Activated T-cell treated with anti-CD3 and anti-CD28 coated beads for 1 hour (primary cell): ENCODE results near the gene TPCN2.
"Not testable (repeated sequence)": the region's sequence is repeated elsewhere in the genome, so short reads cannot be mapped to it uniquely, and the experiment has no call there.

Experiments used
- DNase-seq: peaks from one replicate; pipeline ENCODE4 v3.0.0-alpha.2; 2020; ENCODE audit warnings: low read depth

TPCN2 gene

DNA sequence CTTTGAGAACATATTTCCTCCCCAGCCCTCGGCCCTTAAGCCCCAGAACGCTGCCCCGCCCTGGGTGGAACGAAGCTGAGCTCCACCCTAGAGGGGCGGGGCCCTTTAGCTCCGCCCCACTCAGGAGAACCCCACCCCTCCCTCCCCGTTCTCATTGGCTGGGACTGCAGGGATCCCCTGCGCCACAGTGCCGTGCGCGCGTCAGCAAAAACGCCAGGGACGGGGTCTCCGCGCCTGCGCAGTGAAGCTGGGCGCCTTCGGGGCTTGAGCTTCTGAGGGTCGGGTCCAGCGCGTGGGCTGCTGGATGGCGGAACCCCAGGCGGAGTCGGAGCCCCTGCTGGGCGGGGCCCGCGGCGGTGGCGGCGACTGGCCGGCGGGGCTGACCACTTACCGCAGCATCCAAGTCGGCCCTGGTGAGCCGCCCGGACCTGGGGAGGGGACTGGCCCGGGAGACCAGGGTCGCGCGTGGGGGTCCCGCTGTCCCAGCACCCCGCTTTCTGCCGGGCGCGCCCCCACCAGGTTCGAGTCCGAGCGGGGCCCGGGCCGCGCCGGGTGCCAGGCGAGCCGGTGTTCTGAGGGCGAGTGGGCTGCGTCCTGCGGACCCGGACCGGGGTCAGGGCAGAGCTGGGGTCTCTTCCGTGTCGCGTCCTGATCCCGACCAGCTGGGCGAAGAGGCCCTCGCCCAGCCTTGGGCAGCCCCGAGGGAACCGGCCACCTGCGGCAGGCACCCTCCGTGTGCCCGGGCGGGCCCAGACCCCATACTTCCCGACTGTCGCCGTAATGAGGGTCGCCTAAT is at the start of gene TPCN2:
TSS of gene TPCN2 (plus strand) at position 239 of the 796 bp plus-strand sequence. CDS start at position 305, 66 bp downstream.
- peak; percentile 89 for DNase-seq

DNA sequence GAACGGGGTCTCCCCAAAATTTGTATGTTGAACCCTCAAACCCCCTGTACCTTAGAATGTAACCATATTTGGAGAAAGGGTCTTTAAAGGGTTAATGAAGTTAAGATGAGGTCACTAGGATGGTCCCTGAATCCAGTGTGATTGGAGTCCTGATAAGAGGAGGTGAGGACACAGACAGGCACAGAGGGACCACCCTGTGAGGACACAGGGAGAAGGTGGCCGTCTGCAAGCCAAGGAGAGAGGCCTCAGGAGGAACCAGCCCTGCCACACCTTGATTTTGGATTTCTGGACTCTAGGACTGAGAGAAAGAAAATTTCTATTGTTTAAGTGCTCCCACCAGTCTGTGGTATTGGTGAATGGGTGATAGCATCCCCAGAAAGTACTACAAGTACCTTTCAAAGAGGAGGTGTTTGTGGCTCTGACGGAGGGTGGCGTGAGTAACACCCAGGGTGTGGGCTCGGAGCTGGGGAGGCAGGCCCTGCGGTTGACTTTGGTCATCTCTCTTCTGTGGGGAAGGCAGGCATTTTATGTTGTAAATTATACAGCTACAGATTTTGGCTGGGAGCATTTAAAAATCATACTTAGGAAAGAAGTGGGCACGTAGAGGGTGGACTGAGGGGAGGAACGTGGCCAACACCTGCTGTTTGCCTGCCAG is 49.5 kb upstream of the TPCN2 start:
- no peak for DNase-seq

DNA sequence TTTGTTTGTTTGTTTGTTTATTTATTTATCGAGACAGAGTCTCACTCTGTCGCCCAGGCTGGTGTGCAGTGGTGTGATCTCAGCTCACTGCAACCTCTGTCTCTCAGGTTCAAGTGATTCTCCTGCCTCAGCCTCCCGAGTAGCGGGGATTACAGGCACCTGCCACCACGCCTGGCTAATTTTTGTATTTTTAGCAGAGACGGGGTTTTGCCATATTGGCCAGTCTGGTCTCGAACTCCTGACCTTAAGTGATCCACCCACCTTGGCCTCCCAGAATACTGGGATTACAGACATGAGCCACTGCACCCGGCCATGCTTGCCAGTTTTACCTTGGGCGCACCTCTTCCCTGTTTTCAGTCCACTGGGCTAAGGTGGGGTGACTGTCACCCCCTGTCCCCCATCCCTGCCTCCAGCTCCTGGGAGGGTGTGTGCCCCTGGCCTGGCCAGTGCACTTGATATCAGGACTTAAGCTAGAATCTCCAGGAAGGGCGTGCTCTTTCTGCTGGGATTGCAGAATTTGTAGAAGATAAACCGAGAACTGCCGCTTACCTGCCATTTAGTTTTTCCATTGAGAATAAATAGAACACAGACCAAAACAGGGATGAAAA is 48.9 kb upstream of the TPCN2 start:
- not testable (repeated sequence) for DNase-seq

DNA sequence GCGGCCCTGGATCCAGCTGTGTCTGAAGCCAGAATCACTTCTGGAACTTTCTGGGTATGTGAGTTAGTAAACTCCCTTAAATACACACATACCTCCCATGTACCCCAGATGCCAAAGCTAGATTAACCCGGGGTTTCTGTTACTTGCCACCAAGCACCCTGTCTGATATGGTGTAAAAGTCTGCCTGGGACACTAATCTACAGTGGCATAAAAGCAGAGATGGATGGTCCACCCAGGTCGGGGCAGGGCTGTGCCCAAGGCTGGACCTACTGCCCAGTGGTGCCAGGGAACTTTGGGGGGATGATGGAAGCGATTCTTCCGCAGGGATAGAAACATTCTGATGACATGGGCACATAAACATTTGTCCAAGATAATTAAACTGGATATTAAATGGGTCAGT is 48.3 kb upstream of the TPCN2 start:
- no peak for DNase-seq

DNA sequence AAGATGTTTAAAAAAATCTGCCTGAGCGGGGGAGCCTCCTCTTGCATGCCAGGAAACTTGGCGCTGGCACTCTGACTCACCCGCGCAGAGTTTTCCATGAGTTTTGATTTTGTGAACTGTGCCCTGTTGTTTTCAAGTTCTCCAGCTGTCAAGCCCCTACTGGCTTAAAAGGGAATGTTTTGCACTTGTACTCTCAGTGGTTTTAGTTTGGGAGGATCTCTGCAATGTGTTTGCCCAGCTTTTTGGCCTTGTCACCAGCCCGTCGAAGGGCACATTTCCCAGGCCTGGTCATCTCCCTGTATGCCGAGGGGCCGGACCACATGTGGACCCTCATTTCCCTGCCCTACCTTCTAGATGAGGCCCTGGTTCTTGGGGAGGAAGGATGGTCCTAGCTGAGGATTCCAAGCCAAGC is 47.9 kb upstream of the TPCN2 start:
- no peak for DNase-seq

DNA sequence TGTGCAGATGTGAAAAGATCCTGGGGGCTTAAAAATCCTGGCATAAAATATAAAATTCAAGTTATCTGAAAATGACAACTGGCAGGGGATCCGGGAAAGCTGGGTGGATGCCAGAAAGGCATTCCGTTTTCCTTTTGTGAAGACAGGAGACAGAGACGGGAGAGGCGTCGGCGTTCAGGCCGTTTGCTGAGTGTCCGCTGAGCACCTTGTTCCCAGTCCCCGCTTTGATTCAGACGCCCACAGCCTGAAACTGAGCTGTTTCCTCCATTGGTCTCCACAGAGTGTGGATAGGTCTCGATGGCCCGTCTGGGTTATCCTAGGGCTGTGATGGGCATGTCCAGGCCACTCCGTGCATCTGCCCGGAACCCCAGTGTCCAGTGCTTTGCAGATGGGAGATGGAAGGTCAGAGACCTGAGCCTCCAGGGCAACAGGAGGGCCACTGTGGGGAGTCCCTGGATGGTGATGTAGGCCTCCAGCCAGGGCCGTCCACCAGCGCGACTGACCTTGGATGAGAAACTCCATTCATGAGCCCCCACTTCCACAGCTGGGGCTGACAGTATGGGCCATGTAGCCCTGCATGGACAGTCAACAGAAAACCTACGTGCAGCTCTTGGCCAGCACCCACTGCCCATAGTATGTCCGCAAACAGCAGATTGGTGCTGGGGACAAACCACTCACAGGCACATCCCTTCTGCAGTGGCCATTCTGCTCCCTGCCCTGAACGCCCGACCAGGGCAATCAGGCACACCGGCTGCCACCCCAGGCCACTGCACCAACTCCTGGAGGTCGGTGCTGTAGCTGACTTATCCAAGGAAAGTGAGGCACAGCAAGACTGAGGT is 47.3 kb upstream of the TPCN2 start:
- no peak for DNase-seq

DNA sequence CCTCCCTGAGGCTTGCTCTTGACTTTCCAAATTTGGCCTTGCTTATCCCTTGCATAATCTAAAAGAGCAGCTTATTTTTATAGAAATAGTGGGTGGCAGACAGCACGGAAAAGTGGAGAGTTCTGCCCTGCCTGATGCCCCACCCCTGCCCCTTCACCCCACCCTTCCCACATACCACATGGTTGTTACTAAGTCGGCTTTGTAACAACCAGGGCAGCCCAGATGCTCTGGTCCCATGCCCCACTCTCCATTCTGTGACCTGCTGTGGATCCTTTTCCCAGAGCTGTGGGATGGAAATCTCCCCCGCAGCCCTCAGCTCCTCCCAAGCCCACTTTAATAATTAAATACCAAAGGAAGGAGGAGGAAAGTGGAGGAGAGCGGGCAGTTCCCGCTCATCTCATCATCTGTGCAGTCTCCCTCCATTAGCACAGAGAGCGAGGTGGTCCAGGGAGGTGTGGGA is 46.6 kb upstream of the TPCN2 start:
- DNase-seq = no peak

DNA sequence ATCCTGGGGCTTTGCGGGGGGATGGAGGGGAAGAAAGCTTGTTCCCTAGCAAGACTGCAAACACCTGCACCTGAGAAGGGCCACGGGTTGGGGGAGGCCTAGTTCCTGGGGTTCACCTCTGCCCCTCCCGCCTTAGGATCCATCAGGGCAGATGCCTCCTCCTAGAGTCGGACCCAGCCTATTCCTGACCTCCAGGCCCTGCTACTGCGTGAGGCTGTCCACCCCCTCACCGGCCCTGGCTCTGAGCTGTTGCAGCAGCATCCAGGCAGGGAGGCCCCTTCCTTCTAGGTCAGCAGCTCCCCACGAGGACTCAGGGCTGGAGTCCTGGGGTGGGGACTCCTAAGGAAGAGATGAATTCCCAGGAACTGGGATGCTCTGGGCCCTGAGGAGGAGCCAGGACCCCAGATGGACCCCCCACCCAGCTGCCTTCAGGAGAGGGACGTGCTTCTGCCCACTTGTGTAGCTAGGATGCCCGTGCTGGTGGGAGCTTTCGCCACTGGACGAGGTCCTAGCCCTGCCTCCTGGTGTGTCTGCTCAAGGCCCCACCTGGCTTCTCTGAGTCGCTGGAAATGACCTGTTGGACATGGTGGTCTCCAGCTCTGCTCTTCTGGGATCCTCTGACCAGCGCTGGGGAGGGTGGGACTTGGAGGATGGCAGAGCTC is 46.0 kb upstream of the TPCN2 start:
- DNase-seq = no peak

DNA sequence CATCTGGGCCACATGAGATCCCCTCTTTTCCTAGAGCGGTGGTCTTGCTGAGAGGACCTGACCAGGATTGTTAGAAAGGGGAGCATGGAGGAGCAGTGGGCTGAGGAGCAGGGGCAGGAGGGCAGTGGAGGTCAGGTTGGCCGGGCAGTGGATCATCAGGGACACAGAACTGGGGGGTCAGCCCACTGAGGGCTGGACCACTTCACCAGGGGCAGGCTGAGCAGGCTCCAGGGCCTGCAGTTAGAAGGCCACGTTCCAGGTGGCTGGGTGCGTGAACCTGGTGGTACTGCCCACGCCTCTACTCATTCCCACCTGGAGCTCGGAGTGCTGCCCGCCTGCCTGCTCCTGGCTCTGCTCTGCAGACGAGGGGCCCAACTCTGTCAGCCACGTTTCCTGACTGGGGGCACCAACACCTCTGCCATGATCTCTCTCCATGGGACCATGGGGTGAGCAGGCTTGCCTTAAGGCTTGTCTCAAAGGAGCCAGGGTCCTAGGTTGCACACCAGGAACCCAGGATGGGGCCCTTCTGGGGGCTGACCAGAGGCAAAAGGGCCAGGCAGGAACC is 45.3 kb upstream of the TPCN2 start:
- DNase-seq = no peak

DNA sequence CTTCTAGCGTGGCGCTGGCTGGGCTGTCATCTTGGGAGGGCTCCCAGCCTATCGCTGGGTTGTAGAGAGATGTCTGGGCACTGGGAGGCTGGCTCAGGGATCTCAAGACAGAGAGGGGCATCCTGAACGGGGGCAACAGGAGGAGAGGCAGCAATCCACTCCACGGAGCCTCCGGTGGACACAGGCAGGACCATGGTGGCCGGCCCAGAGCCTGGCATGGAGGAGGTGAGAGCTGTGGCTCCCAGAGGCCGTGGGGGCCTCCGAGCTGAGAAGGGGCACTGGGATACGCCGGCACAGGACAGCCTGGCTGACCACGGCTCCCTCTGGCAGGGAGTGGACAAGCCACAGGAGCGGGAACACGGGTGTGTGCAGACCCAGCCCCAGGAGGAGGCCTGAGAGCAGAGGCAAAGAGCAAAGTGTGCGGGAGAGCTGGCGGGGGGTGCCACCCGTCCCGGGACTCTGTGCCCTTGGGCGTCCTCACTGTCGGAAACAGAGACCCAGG is 44.8 kb upstream of the TPCN2 start:
- no peak for DNase-seq

DNA sequence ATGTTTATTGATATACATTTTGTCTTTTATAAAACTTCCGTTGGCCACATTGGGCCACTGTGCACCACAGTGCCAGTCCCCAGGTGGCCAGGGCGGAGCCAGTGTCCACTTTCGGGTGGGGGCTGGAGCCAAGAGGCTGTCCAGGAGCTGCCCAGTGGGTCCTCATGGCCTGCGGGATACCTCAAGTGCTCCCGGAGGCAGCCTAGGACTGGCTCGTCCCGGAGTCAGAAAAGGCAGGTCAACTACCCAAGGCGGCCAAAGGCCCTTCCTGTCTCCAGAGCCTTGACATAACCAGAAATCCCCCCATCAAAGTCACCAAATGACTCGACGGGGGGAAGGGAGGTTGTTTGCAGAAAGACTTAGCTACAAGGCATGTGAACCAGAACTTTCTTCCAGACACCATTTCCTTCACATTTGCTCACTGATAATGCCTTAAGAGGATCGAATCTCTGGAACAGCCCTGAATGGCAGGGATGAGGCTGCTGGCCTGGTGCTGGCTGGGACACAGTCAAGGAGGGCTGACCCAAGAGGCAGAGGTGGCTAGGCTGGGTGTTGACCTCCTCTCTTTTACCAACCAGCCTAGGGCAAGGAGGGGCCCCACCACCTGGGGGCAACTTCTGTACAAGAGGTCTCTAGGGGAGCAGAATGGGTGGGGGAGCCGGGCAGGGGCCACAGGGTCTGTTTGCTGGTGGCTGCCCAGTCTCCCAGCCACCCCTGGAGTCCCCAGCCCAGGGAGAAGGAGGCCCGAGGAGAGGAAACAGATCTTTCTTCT is 44.1 kb upstream of the TPCN2 start:
- DNase-seq = no peak

DNA sequence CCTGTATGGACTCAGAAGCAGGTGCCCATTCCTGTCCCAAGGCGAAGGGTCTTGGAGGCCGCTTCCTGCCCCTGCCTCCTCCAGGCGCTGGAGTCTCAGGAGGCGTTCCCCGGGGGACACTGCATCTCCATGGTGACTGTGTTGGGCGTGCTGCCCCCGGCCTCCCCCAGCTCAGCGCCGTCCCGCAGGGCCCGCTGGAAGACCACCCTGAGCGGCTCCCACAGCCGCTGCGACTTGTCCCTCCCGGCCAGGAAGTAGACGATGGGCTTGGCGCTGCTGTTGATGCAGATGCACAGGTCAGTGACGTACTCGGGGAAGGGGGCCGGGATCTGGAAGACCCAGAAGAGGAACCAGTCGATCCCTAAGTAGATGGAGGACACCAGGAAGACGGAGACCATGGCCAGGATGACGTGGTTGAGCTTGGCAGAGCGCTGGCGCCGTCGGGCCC is 43.5 kb upstream of the TPCN2 start:
- DNase-seq = no peak

DNA sequence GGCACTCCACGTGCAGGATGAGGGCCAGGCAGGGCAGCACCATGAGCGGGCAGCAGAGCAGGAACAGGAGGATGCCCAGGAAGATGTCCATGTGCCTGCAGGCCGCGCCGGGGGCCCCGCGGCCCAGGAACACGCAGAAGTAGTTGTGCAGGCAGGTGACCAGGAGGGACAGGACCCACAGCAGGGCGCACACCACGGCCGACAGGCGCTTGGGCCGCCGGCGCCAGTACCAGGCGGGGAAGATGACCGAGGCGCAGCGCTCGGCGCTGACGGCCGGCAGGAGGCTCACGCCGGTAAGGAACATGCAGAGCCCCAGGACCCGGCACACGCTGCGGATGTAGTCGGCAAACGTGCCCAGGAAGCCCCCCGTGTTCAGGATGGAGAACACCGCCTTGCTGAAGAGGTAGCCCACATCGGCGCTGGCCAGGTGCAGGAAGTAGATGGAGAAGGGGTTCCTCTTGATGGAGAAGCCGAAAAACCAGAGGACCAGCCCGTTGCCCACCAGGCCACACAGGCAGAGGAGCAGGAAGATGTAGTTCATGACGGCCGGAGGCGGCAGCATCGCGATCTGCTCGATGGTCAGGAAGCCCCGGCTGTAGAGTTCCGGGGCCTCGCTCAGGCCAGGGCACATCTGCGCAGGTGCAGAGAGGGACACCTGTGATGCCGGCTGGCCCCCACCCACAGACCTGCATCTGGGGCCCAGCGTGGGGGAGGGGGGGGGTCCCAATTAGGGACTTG is 42.9 kb upstream of the TPCN2 start:
- no peak for DNase-seq

DNA sequence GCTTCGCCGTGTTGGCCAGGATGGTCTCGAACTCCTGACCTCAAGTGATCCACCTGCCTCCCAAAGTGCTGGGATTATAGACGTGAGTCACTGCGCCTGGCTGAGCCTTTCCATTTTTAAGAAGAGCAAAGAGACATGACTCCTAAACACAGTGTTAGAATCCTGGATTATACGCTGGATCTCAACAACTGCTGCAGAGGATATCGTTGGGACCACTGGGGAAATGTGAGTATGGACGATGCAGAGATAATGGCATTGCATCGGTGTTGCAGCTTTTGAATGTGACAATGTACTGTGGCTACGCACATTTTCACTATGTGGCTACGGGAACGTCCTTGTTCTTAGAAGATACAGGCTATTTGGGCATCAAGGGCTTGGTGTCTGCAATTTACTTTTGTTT is 41.9 kb upstream of the TPCN2 start:
- DNase-seq = no peak

DNA sequence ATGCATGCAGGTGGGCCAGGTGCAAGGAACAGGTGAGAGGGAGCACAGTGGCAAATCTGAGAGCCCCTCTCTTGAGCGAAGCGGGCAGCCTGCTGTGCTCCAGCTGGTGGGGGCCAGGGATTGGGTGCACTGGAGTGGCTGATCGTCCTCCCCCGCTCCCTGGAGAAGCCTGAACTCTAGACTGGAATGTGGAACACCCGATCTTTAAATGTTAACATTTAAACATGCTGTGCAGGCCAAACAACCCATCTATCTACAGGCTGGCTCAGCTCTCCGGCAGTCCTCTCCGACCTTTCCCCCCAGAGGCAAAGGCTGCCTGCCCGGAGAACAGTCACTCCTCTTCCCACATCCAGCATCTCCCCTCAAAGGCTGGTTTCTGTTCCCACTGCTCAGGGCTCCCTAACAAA is 40.8 kb upstream of the TPCN2 start:
- DNase-seq = no peak

DNA sequence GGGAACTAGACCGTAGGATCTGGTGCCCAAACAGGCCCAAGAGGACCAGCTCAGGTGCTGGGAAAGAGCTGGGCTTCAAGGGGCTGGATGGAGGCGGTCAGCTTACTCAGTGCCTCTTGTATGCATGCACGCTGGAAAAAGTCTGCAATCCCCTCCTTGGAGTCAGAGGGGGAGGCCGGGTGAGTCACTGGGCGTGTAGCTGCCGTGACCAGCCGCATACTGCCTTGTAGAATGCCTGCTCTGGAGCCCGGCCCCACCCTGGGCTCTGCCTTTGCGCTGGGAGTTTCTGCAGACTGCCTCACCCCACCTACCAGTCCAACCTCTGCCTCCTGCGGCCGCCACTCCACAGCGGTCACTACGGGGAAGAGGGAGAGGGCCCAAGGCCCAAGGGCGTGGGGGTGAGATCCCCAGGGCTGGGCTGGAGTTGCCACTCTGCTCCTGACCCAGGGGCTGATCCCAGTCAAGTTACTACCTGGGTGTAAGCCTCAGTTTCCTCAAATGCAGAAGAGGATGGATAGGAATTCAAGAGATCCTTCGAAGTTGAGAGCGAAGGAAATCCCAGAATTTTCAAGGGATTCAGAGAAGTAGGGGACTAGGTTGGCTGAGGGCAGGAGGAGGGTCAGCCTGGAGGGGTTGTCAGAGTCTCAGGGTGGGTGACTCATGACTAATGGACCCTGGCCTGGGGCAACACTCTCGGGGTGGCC is 39.8 kb upstream of the TPCN2 start:
- no peak for DNase-seq

DNA sequence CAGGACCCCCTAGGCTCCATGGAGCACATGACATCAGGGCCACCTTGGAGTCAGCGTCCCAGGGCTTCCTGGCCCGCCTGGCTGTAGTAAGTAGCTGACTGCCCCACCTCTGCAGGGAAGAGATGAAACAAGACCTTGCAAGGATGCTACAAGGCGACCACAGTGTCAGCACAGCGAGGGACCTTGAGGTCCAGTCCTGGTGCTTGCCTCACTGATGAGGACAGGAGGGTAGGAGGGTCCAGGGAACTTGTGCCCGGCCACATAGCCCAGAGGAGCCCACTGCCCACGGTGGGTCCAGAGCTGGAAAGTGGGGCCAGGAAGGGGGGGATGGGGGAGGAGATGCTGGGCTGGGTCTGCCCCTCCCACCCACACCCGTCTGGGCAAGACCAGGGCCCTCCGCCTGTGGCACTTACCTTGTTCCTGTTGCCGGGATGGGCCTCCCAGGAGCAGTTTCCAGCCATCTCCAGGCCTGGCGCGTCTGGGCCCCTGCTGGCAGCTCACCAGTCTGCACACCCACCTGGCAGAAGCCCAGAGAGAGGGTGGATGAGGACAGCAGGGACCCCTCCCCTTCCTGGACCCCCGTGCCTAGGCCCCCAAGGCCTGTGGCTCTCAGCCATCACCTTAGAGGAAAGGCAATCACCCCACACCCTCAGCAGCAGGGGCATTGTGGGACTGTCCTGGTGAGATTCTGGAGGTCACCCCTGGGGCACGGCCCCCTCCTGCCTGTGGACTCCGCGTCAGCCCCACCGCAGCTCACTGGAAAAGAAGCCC is 39.1 kb upstream of the TPCN2 start:
- no peak for DNase-seq

DNA sequence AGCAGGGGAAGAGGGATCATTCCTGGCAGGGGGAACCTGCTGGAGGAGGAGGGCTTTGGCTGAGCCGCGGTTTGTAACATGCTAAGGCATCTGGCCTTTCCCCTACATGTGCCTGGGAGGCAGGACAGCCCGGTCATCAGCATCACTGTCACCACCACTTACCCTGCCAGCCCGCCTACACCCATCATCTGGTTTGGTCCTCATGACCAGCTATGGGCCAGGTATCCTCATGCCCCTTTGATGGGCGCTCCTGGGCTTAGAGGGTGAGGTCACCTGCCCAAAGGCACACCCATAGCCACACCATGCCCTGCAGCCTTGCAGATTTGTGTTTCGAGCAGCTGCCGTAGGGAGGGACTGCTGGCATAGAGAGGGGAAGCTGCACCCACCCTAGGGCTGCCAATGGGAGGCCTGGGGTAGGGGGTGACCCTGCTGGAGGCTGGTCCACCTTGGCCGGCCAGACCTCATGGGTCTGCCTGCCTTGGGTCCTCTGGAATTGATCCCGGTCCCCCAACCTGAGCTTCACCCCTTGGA is 38.3 kb upstream of the TPCN2 start:
- DNase-seq = no peak
